ENCODE results near the gene GRHL1. TPM values are rescaled to one million over a fixed set of nuclear protein-coding genes. Genes with fewer than 3 reads are reported as not detected.
A peak's percentile ranks its signal among the peaks of the same experiment; 100 is the strongest.

GRHL1 gene
- total RNA-seq, 1 donor: 0.36 TPM

GRCh38 chr2:10048501-10049171 is 97.1 kb downstream of the GRHL1 start:
- Histone ChIP-seq H2AFZ (ENCODE audit: low read length) (no peak overlapping the region), H3K4me1 (ENCODE audit: insufficient read depth, low read length) (no peaks in the 10 kb centered on the region), H3K4me3 (ENCODE audit: insufficient read depth, low read length) (no peak overlapping the region), H3K36me3 (ENCODE audit: insufficient read depth, low read length) (peaks cover 35% of the 10 kb centered on the region), H3K27ac (ENCODE audit: low read depth, low read length) (peak overlapping the region; percentile 25), H3K27me3 (ENCODE audit: insufficient read depth, low read length) (no peaks in the 10 kb centered on the region), H3K4me2 (ENCODE audit: insufficient read depth, low read length) (no peak overlapping the region), H3K79me2 (ENCODE audit: insufficient read depth, low read length) (peaks cover 8% of the 10 kb centered on the region), H4K20me1 (ENCODE audit: insufficient read depth, low read length) (peaks cover 4% of the 10 kb centered on the region), H3K9me3 (ENCODE audit: low read depth, low read length) (no peaks in the 10 kb centered on the region)
- DNase-seq (ENCODE audit: insufficient read length, low spot score, missing footprints): peak; percentile 94
- peak; percentile 80 for TF ChIP-seq CTCF (IDR thresholded peaks at IDR 0.05; ENCODE audit: extremely low read depth, low read depth, low read length)

Other genes with a start within 250 kb of the GRHL1 start
- gene TAF1B, start 108.2 kb upstream of the GRHL1 start, total RNA-seq: 36.5 and 41.3 TPM in 2 replicates
- gene KLF11, start 91.9 kb downstream of the GRHL1 start, total RNA-seq: 6.8 and 8.3 TPM in 2 replicates
- gene CYS1, start 128.7 kb downstream of the GRHL1 start, total RNA-seq: 0.36 and 1.5 TPM in 2 replicates
- gene RRM2, start 171.0 kb downstream of the GRHL1 start, total RNA-seq: 4.3 and 7.4 TPM in 2 replicates

Measured in osteoblast (primary cell).